ENCODE results near the gene UBA7.

DNA sequence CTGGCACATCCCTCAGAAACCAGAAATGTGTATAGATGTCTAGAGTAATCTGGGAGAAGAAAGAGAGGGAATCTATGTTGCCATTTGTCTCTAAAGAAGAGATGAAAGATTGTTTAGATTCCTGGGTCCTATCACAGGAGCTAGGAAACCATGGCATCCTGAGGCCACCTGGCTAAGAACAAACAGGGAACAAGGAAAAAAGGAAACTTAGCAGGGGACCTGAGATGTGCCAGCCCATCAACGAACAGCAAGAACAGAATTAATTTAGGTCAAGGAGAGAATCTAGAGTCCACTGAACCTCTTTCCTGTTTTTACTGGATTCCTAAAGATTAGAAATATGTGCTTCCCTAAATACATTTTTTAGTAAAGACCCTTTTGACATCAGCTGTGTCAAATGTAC is 57.7 kb downstream of the UBA7 start:
- TF ChIP-seq, protein P1, sequence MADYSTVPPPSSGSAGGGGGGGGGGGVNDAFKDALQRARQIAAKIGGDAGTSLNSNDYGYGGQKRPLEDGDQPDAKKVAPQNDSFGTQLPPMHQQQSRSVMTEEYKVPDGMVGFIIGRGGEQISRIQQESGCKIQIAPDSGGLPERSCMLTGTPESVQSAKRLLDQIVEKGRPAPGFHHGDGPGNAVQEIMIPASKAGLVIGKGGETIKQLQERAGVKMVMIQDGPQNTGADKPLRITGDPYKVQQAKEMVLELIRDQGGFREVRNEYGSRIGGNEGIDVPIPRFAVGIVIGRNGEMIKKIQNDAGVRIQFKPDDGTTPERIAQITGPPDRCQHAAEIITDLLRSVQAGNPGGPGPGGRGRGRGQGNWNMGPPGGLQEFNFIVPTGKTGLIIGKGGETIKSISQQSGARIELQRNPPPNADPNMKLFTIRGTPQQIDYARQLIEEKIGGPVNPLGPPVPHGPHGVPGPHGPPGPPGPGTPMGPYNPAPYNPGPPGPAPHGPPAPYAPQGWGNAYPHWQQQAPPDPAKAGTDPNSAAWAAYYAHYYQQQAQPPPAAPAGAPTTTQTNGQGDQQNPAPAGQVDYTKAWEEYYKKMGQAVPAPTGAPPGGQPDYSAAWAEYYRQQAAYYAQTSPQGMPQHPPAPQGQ (CRISPR knock-in tag; IDR thresholded peaks at IDR 0.05; ENCODE audit: borderline replicate concordance): no peak
- no peak for TF ChIP-seq HNRNPLL (IDR thresholded peaks at IDR 0.05; ENCODE audit: low read depth, low read length, poor library complexity, severe bottlenecking)
- TF ChIP-seq, protein P2, sequence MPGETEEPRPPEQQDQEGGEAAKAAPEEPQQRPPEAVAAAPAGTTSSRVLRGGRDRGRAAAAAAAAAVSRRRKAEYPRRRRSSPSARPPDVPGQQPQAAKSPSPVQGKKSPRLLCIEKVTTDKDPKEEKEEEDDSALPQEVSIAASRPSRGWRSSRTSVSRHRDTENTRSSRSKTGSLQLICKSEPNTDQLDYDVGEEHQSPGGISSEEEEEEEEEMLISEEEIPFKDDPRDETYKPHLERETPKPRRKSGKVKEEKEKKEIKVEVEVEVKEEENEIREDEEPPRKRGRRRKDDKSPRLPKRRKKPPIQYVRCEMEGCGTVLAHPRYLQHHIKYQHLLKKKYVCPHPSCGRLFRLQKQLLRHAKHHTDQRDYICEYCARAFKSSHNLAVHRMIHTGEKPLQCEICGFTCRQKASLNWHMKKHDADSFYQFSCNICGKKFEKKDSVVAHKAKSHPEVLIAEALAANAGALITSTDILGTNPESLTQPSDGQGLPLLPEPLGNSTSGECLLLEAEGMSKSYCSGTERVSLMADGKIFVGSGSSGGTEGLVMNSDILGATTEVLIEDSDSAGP (CRISPR knock-in tag; IDR thresholded peaks at IDR 0.05; ENCODE audit: borderline replicate concordance): no peak
- no peak for TF ChIP-seq NFATC3 (CRISPR knock-in tag; IDR thresholded peaks at IDR 0.05)
- no peak for TF ChIP-seq SNRNP70 (IDR thresholded peaks at IDR 0.05; ENCODE audit: low read depth, low read length)
- TF ChIP-seq NR3C1 (CRISPR knock-in tag; IDR thresholded peaks at IDR 0.05): no peak
- no peak for TF ChIP-seq ADNP (CRISPR knock-in tag; IDR thresholded peaks at IDR 0.05)
- no peak for TF ChIP-seq ZNF644 (CRISPR knock-in tag; IDR thresholded peaks at IDR 0.05; ENCODE audit: low read depth)
- no peak for TF ChIP-seq RBAK (CRISPR knock-in tag; IDR thresholded peaks at IDR 0.05)
- TF ChIP-seq SMAD1 (CRISPR knock-in tag; IDR thresholded peaks at IDR 0.05; ENCODE audit: borderline replicate concordance, low read depth): no peak
- no peak for TF ChIP-seq U2AF1 (optimal IDR thresholded peaks at IDR 0.05; ENCODE audit: low read depth, low read length)
- TF ChIP-seq, protein P3, sequence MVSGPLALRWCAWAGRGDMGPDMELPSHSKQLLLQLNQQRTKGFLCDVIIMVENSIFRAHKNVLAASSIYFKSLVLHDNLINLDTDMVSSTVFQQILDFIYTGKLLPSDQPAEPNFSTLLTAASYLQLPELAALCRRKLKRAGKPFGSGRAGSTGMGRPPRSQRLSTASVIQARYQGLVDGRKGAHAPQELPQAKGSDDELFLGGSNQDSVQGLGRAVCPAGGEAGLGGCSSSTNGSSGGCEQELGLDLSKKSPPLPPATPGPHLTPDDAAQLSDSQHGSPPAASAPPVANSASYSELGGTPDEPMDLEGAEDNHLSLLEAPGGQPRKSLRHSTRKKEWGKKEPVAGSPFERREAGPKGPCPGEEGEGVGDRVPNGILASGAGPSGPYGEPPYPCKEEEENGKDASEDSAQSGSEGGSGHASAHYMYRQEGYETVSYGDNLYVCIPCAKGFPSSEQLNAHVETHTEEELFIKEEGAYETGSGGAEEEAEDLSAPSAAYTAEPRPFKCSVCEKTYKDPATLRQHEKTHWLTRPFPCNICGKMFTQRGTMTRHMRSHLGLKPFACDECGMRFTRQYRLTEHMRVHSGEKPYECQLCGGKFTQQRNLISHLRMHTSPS (CRISPR knock-in tag; IDR thresholded peaks at IDR 0.05; ENCODE audit: low read depth): no peak
- no peak for TF ChIP-seq SP1 (IDR thresholded peaks at IDR 0.05)
- TF ChIP-seq SP1 (CRISPR knock-in tag; IDR thresholded peaks at IDR 0.05): no peak

All from HepG2 (cell line).